Inflammatory macrophage (primary cell): ENCODE data around the gene BET1L.
"Not testable (repeated sequence)": the region's sequence is repeated elsewhere in the genome, so short reads cannot be mapped to it uniquely, and the experiment has no call there.

Experiments used
- DNase-seq, 2 donors: peaks; one replicate each; pipeline ENCODE4 v3.0.0-alpha.2; 2020 to 2022
- total RNA-seq, 18 experiments: gene quantifications; one replicate each; lab custom pipeline; 2026; ENCODE audit warnings: mixed read lengths in 6 of 18, inconsistent platforms in 2 of 18; lab: John Stamatoyannopoulos, UW

The BET1L gene
- total RNA-seq, result 10.4 to 44.9 (median 22.5) reads per million in 18 experiments

- peak; percentile 99 for DNase-seq
Observed at GRCh38 chr11:207208-207862, at the start of gene BET1L, which contains the start of gene RIC8A. BET1L (minus strand) TSS chr11:207399; CDS start chr11:207321, 78 bp downstream. RIC8A (plus strand) TSS chr11:207708; CDS start chr11:208855, 1,147 bp downstream.

GRCh38 chr11:255816-256215 is 48.6 kb upstream of the BET1L start:
- DNase-seq, result no peak

- DNase-seq, result no peak
Observed at GRCh38 chr11:255176-255575, 48.0 kb upstream of the BET1L start.

- no peak for DNase-seq
Observed at GRCh38 chr11:253886-254270, 46.7 kb upstream of the BET1L start.

GRCh38 chr11:253160-253885 is 46.1 kb upstream of the BET1L start:
- DNase-seq, result no peak

- DNase-seq, result no peak
Observed at GRCh38 chr11:252666-253065, 45.5 kb upstream of the BET1L start.

- no peak for DNase-seq
Observed at GRCh38 chr11:251550-251949, 44.4 kb upstream of the BET1L start.

GRCh38 chr11:250740-251299 is 43.6 kb upstream of the BET1L start:
- peak; percentile 64 to 67 for DNase-seq

GRCh38 chr11:250274-250673 is 43.1 kb upstream of the BET1L start:
- DNase-seq, result no peak

GRCh38 chr11:249062-249461 is 41.9 kb upstream of the BET1L start:
- DNase-seq, result no peak

- DNase-seq, result no peak
Observed at GRCh38 chr11:244376-244775, 37.2 kb upstream of the BET1L start.

GRCh38 chr11:241634-242033 is 34.4 kb upstream of the BET1L start:
- no peak for DNase-seq

GRCh38 chr11:240315-240714 is 33.1 kb upstream of the BET1L start:
- no peak for DNase-seq

- DNase-seq, result not testable (repeated sequence)
Observed at GRCh38 chr11:238346-238745, 31.1 kb upstream of the BET1L start.

GRCh38 chr11:236774-237767 is 29.9 kb upstream of the BET1L start, which contains the start of gene PSMD13:
PSMD13 (plus strand) TSS chr11:236976; CDS start chr11:237050, 74 bp downstream.
- DNase-seq, result peak; percentile 94 to 98

GRCh38 chr11:235997-236773 is 29.0 kb upstream of the BET1L start, which contains the start of gene SIRT3:
SIRT3 (minus strand) TSS chr11:236342; CDS start chr11:236328, 14 bp downstream.
- DNase-seq, result peak; percentile 12 to 17

- no peak for DNase-seq
Observed at GRCh38 chr11:235609-235996, 28.4 kb upstream of the BET1L start.

- DNase-seq, result no peak
Observed at GRCh38 chr11:235180-235579, 28.0 kb upstream of the BET1L start.

GRCh38 chr11:232783-233565 is 25.8 kb upstream of the BET1L start:
- DNase-seq, result no peak

- no peak for DNase-seq
Observed at GRCh38 chr11:230431-230830, 23.2 kb upstream of the BET1L start.
